ENCODE measurements around the gene ATG9B. TPM values are rescaled to one million over a fixed set of nuclear protein-coding genes. Genes with fewer than 3 reads are reported as not detected.

Gene ATG9B
- total and polyA plus RNA-seq, 2 of the 13 experiments (the other 11 are each of a cell fraction or from before 2014, with no cell fraction given) = 0.24 TPM; not detected in 1

DNA sequence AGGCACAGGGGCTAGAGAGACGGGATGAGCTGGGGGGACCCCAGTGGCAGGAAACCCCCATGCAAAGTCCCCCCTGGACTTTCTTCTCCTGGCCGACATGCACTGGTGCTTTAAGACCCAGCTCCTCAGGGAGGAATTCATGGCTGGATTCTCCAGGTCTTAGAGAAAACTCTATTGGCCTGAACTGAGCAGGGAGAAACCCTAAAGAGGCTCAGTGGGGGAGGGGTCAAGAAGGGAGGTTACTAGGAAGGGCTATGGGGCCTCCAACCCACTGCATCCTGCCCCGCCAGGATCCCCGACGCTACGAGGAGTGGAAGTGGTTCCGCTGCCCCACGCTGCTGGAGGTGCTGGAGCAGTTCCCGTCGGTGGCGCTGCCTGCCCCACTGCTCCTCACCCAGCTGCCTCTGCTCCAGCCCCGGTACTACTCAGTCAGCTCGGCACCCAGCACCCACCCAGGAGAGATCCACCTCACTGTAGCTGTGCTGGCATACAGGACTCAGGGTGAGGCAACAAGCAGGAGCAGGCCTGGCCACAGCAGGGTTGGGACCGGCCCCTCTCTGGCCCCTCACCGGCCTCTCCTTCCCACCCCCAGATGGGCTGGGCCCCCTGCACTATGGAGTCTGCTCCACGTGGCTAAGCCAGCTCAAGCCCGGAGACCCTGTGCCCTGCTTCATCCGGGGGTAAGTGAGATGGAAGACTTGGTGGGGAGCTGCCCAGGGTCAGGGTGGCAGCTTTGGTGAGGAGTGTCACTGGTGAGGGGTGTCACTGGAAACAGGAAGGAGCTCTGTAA is 13.8 kb downstream of the ATG9B start (continued):
- TF ChIP-seq ZFP1 (CRISPR knock-in tag; IDR thresholded peaks at IDR 0.05) (no peak), ZNF782 (CRISPR knock-in tag; IDR thresholded peaks at IDR 0.05; ENCODE audit: borderline replicate concordance) (0 out of 2 replicates have a peak, but pooled peaks have one; percentile 53), PHF21A (CRISPR knock-in tag; IDR thresholded peaks at IDR 0.05) (no peak), DPF2 (CRISPR knock-in tag; IDR thresholded peaks at IDR 0.05; ENCODE audit: borderline replicate concordance, low read depth) (no peak), ATRX (CRISPR knock-in tag; IDR thresholded peaks at IDR 0.05; ENCODE audit: borderline replicate concordance) (no peak), RXRB (CRISPR knock-in tag; IDR thresholded peaks at IDR 0.05; ENCODE audit: borderline replicate concordance) (no peak), MEF2D (CRISPR knock-in tag; IDR thresholded peaks at IDR 0.05) (no peak), FOSL1 (CRISPR knock-in tag; IDR thresholded peaks at IDR 0.05; ENCODE audit: borderline replicate concordance) (no peak), ZNF83 (CRISPR knock-in tag; IDR thresholded peaks at IDR 0.05; ENCODE audit: borderline replicate concordance) (peak; percentile 90), IKZF1 (IDR thresholded peaks at IDR 0.05) (no peak), ZNF746 (CRISPR knock-in tag; IDR thresholded peaks at IDR 0.05) (no peak), ZNF253 (CRISPR knock-in tag; IDR thresholded peaks at IDR 0.05; ENCODE audit: borderline replicate concordance) (no peak), PTBP1 (IDR thresholded peaks at IDR 0.05; ENCODE audit: low read depth, low read length, poor library complexity, severe bottlenecking) (no peak), ZBTB21 (CRISPR knock-in tag; IDR thresholded peaks at IDR 0.05) (no peak), ZSCAN22 (CRISPR knock-in tag; IDR thresholded peaks at IDR 0.05) (no peak)
- TF ChIP-seq, protein P1, sequence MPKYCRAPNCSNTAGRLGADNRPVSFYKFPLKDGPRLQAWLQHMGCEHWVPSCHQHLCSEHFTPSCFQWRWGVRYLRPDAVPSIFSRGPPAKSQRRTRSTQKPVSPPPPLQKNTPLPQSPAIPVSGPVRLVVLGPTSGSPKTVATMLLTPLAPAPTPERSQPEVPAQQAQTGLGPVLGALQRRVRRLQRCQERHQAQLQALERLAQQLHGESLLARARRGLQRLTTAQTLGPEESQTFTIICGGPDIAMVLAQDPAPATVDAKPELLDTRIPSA (CRISPR knock-in tag; IDR thresholded peaks at IDR 0.05; ENCODE audit: borderline replicate concordance) = no peak
- TF ChIP-seq, protein P2, sequence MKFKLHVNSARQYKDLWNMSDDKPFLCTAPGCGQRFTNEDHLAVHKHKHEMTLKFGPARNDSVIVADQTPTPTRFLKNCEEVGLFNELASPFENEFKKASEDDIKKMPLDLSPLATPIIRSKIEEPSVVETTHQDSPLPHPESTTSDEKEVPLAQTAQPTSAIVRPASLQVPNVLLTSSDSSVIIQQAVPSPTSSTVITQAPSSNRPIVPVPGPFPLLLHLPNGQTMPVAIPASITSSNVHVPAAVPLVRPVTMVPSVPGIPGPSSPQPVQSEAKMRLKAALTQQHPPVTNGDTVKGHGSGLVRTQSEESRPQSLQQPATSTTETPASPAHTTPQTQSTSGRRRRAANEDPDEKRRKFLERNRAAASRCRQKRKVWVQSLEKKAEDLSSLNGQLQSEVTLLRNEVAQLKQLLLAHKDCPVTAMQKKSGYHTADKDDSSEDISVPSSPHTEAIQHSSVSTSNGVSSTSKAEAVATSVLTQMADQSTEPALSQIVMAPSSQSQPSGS (CRISPR knock-in tag; IDR thresholded peaks at IDR 0.05) = no peak
- TF ChIP-seq, protein P3, sequence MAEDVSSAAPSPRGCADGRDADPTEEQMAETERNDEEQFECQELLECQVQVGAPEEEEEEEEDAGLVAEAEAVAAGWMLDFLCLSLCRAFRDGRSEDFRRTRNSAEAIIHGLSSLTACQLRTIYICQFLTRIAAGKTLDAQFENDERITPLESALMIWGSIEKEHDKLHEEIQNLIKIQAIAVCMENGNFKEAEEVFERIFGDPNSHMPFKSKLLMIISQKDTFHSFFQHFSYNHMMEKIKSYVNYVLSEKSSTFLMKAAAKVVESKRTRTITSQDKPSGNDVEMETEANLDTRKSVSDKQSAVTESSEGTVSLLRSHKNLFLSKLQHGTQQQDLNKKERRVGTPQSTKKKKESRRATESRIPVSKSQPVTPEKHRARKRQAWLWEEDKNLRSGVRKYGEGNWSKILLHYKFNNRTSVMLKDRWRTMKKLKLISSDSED (CRISPR knock-in tag; IDR thresholded peaks at IDR 0.05) = no peak
- TF ChIP-seq, protein P4, sequence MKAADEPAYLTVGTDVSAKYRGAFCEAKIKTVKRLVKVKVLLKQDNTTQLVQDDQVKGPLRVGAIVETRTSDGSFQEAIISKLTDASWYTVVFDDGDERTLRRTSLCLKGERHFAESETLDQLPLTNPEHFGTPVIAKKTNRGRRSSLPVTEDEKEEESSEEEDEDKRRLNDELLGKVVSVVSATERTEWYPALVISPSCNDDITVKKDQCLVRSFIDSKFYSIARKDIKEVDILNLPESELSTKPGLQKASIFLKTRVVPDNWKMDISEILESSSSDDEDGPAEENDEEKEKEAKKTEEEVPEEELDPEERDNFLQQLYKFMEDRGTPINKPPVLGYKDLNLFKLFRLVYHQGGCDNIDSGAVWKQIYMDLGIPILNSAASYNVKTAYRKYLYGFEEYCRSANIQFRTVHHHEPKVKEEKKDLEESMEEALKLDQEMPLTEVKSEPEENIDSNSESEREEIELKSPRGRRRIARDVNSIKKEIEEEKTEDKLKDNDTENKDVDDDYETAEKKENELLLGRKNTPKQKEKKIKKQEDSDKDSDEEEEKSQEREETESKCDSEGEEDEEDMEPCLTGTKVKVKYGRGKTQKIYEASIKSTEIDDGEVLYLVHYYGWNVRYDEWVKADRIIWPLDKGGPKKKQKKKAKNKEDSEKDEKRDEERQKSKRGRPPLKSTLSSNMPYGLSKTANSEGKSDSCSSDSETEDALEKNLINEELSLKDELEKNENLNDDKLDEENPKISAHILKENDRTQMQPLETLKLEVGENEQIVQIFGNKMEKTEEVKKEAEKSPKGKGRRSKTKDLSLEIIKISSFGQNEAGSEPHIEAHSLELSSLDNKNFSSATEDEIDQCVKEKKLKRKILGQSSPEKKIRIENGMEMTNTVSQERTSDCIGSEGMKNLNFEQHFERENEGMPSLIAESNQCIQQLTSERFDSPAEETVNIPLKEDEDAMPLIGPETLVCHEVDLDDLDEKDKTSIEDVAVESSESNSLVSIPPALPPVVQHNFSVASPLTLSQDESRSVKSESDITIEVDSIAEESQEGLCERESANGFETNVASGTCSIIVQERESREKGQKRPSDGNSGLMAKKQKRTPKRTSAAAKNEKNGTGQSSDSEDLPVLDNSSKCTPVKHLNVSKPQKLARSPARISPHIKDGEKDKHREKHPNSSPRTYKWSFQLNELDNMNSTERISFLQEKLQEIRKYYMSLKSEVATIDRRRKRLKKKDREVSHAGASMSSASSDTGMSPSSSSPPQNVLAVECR (CRISPR knock-in tag; IDR thresholded peaks at IDR 0.05; ENCODE audit: borderline replicate concordance) = peak; percentile 12; the same call in 1 of the 2 replicates
- TF ChIP-seq, protein P5, sequence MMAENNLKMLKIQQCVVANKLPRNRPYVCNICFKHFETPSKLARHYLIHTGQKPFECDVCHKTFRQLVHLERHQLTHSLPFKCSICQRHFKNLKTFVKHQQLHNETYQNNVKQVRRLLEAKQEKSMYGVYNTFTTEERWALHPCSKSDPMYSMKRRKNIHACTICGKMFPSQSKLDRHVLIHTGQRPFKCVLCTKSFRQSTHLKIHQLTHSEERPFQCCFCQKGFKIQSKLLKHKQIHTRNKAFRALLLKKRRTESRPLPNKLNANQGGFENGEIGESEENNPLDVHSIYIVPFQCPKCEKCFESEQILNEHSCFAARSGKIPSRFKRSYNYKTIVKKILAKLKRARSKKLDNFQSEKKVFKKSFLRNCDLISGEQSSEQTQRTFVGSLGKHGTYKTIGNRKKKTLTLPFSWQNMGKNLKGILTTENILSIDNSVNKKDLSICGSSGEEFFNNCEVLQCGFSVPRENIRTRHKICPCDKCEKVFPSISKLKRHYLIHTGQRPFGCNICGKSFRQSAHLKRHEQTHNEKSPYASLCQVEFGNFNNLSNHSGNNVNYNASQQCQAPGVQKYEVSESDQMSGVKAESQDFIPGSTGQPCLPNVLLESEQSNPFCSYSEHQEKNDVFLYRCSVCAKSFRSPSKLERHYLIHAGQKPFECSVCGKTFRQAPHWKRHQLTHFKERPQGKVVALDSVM (CRISPR knock-in tag; IDR thresholded peaks at IDR 0.05) = no peak
